HepG2 (cell line): ENCODE measurements around the gene SPACDR. TPM values are rescaled to one million over a fixed set of nuclear protein-coding genes. Genes with fewer than 3 reads are reported as not detected.

Experiments used
- DNMT1 ChIP-seq: sonication (generic); formaldehyde crosslinking; IDR thresholded peaks from 2 replicates; pipeline ENCODE4 v1.5.1; 2020; ENCODE audit warnings: mild to moderate bottlenecking, missing genetic modification reagents
- FUBP1 ChIP-seq: sonication (generic); formaldehyde crosslinking; IDR thresholded peaks from 2 replicates; pipeline ENCODE4 v1.5.1; 2020; ENCODE audit warnings: missing genetic modification reagents, mild to moderate bottlenecking, borderline replicate concordance
- HOXA9 ChIP-seq: sonication (generic); formaldehyde crosslinking; IDR thresholded peaks from 2 replicates; pipeline ENCODE4 v1.8.1; 2022; ENCODE audit warnings: missing genetic modification reagents, mild to moderate bottlenecking, moderate library complexity, borderline replicate concordance
- KDM4B ChIP-seq: sonication (generic); formaldehyde crosslinking; IDR thresholded peaks from 2 replicates; pipeline ENCODE4 v1.4.0; 2020; ENCODE audit warnings: missing genetic modification reagents
- PAX8 ChIP-seq: sonication (generic); formaldehyde crosslinking; IDR thresholded peaks from 2 replicates; pipeline ENCODE4 v1.8.0; 2022; ENCODE audit warnings: mild to moderate bottlenecking, missing genetic modification reagents, borderline replicate concordance
- RARA ChIP-seq: IDR thresholded peaks from 2 replicates; pipeline ENCODE4 v1.6.1; 2016; ENCODE audit warnings: missing genetic modification reagents, missing compliant biosample characterization
- RFXANK ChIP-seq: IDR thresholded peaks from 2 replicates; pipeline ENCODE4 v1.6.1; 2016
- SKIL ChIP-seq: sonication (generic); formaldehyde crosslinking; IDR thresholded peaks from 2 replicates; pipeline ENCODE4 v1.8.0; 2022; ENCODE audit warnings: missing genetic modification reagents, mild to moderate bottlenecking, moderate library complexity, borderline replicate concordance
- SRSF9 ChIP-seq: fragments of 200-400 bp; formaldehyde crosslinking; IDR thresholded peaks from 2 replicates; pipeline ENCODE4 v1.6.1; 2018; ENCODE audit warnings: borderline replicate concordance, mild to moderate bottlenecking, low read depth, low read length; ENCODE audit not compliant: insufficient read depth, poor library complexity, severe bottlenecking
- XRCC5 ChIP-seq: fragments of 200-400 bp; formaldehyde crosslinking; optimal IDR thresholded peaks from 2 replicates; pipeline ENCODE3; 2017; ENCODE audit warnings: mild to moderate bottlenecking, low read length
- ZBTB1 ChIP-seq: sonication (generic); formaldehyde crosslinking; IDR thresholded peaks from 2 replicates; pipeline ENCODE4 v1.4.0; 2020; ENCODE audit warnings: missing genetic modification reagents, borderline replicate concordance
- ZFAT ChIP-seq: sonication (generic); formaldehyde crosslinking; conservative IDR thresholded peaks from 2 replicates; pipeline ENCODE4 v1.8.1; 2023; ENCODE audit warnings: missing genetic modification reagents, inconsistent platforms
- ZNF282 ChIP-seq: fragments of 450-650 bp; IDR thresholded peaks from 2 replicates; pipeline ENCODE4 v1.6.1; 2018; ENCODE audit not compliant: partially characterized antibody
- ZNF660 ChIP-seq: sonication (generic); formaldehyde crosslinking; IDR thresholded peaks from 2 replicates; pipeline ENCODE4 v1.5.1; 2020; ENCODE audit warnings: mild to moderate bottlenecking, low read depth, missing genetic modification reagents, borderline replicate concordance
- ZNF839 ChIP-seq: sonication (generic); formaldehyde crosslinking; IDR thresholded peaks from 2 replicates; pipeline ENCODE4 v1.4.0; 2020; ENCODE audit warnings: missing genetic modification reagents, mild to moderate bottlenecking, borderline replicate concordance
- polyA plus RNA-seq, 8 experiments: library from polyadenylated mRNA; depleted of rRNA in 3 of 8; stranded (reverse) in 7 of 8; unstranded in 1 of 8; fragments of >200 nt; fragmentation: Illumina TruSeq in 4 of 8; extraction: Trizol in 4 of 8; gene quantifications; 2 replicates each; pipeline versions ENCODE4 v1.2.1 to v1.2.3, GENCODE V29; 2011 to 2016; ENCODE audit warnings: low read depth in 4 of 8, missing spikeins in 1 of 8, mixed read lengths in 1 of 8; ENCODE audit not compliant: insufficient read depth in 1 of 8
- total RNA-seq, 5 experiments: library from RNA; depleted of rRNA; stranded (reverse); fragments of >200 nt; fragmentation: Illumina TruSeq; extraction: Trizol; gene quantifications; 2 replicates each; pipeline ENCODE4 v1.2.3, GENCODE V29; 2016; ENCODE audit warnings: low read depth in 1 of 5
- TF ChIP-seq, protein P1 (sequence below): sonication (generic); formaldehyde crosslinking; IDR thresholded peaks from 2 replicates; pipeline ENCODE4 v1.4.0; 2020; ENCODE audit warnings: mild to moderate bottlenecking, missing genetic modification reagents

SPACDR gene
- total and polyA plus RNA-seq, 2 of the 13 experiments (the other 11 are each of a cell fraction or from before 2014, with no cell fraction given) = 0.41 TPM; not detected in 1

DNA sequence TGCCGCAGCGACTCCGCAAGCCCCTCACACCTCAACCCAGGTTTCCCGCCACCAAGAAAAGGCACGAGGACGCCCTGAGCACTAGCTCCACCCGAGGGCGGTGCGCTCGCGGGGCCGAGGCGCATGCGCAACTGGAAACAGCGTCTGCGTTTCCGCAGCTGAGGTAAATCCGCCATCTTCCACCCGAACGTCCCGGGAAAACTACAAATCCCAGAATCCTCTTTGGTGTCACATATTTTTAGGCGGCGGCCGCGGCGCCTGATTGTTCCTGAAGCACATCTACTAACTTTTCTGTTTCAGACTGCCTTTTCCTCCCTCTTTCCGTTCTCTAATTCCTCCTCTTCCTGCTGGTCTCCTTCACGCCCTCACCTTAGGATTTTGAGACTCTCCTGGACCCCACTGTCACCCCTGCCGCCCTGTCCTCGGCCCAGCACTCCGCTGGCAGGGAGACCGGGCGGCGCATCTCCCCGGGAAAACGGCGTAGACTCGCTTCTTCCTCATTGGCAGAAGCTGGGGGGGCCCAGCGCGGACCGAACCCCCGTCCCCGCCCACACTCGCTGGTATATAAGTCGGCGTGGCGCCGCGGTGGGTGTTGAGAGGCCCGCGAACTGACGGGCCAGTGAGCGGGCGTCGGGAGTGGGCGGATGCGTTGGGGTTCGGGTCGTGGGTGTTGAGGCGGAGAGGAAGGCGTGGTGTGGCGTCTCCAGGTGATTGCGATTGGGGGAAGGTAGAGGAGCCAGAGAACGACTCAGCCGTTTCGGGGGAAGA lies 35.7 kb downstream of the SPACDR start, which contains the start of gene ZCWPW1 (continued):
- TF ChIP-seq, protein P1, sequence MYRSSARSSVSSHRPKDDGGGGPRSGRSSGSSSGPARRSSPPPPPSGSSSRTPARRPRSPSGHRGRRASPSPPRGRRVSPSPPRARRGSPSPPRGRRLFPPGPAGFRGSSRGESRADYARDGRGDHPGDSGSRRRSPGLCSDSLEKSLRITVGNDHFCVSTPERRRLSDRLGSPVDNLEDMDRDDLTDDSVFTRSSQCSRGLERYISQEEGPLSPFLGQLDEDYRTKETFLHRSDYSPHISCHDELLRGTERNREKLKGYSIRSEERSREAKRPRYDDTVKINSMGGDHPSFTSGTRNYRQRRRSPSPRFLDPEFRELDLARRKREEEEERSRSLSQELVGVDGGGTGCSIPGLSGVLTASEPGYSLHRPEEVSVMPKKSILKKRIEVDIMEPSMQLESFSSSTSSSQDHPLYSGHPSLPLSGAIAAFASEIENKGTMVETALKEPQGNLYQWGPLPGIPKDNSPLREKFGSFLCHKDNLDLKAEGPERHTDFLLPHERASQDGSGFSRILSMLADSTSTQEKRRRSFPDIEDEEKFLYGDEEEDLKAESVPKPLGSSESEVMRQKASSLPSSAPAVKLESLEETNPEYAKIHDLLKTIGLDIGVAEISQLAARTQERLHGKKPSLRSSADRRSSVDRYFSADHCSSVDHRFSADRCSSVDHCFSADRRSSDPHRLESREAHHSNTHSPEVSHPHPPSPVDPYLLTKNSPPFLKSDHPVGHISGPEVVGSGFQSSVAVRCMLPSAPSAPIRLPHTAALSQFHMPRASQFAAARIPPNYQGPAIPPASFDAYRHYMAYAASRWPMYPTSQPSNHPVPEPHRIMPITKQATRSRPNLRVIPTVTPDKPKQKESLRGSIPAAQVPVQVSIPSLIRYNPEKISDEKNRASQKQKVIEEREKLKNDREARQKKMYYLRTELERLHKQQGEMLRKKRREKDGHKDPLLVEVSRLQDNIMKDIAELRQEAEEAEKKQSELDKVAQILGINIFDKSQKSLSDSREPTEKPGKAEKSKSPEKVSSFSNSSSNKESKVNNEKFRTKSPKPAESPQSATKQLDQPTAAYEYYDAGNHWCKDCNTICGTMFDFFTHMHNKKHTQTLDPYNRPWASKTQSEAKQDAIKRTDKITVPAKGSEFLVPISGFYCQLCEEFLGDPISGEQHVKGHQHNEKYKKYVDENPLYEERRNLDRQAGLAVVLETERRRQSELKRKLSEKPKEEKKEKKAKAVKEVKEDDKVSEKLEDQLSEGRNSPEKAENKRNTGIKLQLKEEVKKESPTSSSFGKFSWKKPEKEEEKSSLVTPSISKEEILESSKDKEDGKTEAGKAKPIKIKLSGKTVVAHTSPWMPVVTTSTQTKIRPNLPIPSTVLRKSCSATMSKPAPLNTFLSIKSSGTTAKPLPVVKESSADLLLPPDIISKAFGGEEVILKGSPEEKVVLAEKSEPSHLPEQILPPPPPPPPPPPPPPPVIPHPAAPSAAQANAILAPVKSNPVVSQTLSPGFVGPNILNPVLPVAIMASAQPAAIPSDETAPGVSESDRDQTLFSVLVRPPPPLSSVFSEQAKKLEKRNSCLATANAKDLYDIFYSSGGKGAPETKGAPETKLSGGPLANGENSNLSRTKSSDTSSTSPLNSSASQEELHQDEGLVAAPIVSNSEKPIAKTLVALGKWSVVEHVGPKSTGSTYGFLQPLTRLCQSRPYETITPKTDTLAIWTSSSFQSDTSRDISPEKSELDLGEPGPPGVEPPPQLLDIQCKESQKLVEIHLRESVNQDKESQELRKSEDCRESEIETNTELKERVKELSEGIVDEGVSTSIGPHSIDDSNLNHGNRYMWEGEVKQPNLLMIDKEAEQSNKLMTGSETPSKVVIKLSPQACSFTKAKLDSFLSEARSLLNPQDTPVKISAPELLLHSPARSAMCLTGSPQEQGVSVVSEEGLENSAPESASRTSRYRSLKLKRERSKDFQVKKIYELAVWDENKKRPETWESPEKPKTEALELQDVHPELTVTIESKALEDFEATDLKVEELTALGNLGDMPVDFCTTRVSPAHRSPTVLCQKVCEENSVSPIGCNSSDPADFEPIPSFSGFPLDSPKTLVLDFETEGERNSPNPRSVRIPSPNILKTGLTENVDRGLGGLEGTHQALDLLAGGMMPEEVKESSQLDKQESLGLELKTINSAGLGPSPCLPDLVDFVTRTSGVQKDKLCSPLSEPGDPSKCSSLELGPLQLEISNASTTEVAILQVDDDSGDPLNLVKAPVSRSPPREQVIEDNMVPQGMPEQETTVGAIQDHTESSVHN (CRISPR knock-in tag) = peak; percentile 49; the same call in 1 of the 2 replicates
- TF ChIP-seq HOXA9 (peak; percentile 54; the same call in 1 of the 2 replicates), ZNF839 (no peak), ZBTB1 (no peak), PAX8 (CRISPR knock-in tag) (no peak), KDM4B (CRISPR knock-in tag) (no peak), RARA (CRISPR knock-in tag) (peak; percentile 38; the same call in 1 of the 2 replicates), ZFAT (CRISPR knock-in tag) (peak; percentile 25; the same call in 1 of the 2 replicates), DNMT1 (CRISPR knock-in tag) (0 out of 2 replicates have a peak, but pooled peaks have one; percentile 53), RFXANK (peak; percentile 89), ZNF282 (no peak), XRCC5 (peak; percentile 65), SRSF9 (no peak), FUBP1 (no peak), SKIL (CRISPR knock-in tag) (peak; percentile 40; the same call in 1 of the 2 replicates), ZNF660 (no peak)
